ENCODE measurements around the gene ACAA1. TPM values are rescaled to one million over a fixed set of nuclear protein-coding genes. Genes with fewer than 3 reads are reported as not detected.

ACAA1 gene
- total and polyA plus RNA-seq, 2 of the 13 experiments (the other 11 are each of a cell fraction or from before 2014, with no cell fraction given) = 60.8 to 188 TPM

DNA sequence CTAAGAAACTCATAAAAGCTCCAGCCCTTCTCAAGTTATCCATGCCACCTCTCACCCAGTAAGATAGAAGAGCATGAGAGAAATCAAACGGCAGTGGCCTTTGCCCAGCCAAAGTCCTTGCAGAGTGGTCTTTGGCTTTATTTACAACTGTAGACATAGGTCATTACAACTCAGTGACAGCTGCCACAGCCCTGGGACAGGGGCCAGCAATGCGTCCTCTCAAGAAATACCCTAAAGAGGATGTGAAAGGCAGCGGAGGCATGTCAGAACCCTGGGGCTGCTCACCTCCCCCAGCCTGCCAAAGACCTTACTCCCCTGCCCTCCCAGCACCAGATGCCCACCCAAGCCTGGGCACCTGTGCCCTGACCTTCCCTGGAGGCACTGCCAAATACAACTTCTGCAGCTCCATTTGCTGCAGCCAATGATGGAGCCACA, 6.3 kb downstream of the ACAA1 start (continued):
- TF ChIP-seq, protein P1, sequence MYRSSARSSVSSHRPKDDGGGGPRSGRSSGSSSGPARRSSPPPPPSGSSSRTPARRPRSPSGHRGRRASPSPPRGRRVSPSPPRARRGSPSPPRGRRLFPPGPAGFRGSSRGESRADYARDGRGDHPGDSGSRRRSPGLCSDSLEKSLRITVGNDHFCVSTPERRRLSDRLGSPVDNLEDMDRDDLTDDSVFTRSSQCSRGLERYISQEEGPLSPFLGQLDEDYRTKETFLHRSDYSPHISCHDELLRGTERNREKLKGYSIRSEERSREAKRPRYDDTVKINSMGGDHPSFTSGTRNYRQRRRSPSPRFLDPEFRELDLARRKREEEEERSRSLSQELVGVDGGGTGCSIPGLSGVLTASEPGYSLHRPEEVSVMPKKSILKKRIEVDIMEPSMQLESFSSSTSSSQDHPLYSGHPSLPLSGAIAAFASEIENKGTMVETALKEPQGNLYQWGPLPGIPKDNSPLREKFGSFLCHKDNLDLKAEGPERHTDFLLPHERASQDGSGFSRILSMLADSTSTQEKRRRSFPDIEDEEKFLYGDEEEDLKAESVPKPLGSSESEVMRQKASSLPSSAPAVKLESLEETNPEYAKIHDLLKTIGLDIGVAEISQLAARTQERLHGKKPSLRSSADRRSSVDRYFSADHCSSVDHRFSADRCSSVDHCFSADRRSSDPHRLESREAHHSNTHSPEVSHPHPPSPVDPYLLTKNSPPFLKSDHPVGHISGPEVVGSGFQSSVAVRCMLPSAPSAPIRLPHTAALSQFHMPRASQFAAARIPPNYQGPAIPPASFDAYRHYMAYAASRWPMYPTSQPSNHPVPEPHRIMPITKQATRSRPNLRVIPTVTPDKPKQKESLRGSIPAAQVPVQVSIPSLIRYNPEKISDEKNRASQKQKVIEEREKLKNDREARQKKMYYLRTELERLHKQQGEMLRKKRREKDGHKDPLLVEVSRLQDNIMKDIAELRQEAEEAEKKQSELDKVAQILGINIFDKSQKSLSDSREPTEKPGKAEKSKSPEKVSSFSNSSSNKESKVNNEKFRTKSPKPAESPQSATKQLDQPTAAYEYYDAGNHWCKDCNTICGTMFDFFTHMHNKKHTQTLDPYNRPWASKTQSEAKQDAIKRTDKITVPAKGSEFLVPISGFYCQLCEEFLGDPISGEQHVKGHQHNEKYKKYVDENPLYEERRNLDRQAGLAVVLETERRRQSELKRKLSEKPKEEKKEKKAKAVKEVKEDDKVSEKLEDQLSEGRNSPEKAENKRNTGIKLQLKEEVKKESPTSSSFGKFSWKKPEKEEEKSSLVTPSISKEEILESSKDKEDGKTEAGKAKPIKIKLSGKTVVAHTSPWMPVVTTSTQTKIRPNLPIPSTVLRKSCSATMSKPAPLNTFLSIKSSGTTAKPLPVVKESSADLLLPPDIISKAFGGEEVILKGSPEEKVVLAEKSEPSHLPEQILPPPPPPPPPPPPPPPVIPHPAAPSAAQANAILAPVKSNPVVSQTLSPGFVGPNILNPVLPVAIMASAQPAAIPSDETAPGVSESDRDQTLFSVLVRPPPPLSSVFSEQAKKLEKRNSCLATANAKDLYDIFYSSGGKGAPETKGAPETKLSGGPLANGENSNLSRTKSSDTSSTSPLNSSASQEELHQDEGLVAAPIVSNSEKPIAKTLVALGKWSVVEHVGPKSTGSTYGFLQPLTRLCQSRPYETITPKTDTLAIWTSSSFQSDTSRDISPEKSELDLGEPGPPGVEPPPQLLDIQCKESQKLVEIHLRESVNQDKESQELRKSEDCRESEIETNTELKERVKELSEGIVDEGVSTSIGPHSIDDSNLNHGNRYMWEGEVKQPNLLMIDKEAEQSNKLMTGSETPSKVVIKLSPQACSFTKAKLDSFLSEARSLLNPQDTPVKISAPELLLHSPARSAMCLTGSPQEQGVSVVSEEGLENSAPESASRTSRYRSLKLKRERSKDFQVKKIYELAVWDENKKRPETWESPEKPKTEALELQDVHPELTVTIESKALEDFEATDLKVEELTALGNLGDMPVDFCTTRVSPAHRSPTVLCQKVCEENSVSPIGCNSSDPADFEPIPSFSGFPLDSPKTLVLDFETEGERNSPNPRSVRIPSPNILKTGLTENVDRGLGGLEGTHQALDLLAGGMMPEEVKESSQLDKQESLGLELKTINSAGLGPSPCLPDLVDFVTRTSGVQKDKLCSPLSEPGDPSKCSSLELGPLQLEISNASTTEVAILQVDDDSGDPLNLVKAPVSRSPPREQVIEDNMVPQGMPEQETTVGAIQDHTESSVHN (CRISPR knock-in tag; IDR thresholded peaks at IDR 0.05) = no peak
- TF ChIP-seq TRIM24 (CRISPR knock-in tag; IDR thresholded peaks at IDR 0.05) (no peak), THYN1 (CRISPR knock-in tag; IDR thresholded peaks at IDR 0.05; ENCODE audit: borderline replicate concordance, low read depth) (no peak), NR2C2 (CRISPR knock-in tag; IDR thresholded peaks at IDR 0.05; ENCODE audit: borderline replicate concordance) (no peak), ZFX (CRISPR knock-in tag; IDR thresholded peaks at IDR 0.05; ENCODE audit: low read depth) (no peak), ZNF33A (CRISPR knock-in tag; IDR thresholded peaks at IDR 0.05; ENCODE audit: borderline replicate concordance) (0 out of 2 replicates have a peak, but pooled peaks have one; percentile 23), STAG1 (CRISPR knock-in tag; IDR thresholded peaks at IDR 0.05) (no peak), ZNF251 (CRISPR knock-in tag; IDR thresholded peaks at IDR 0.05) (no peak), ZNF367 (CRISPR knock-in tag; IDR thresholded peaks at IDR 0.05; ENCODE audit: borderline replicate concordance) (no peak)
- TF ChIP-seq, protein P2, sequence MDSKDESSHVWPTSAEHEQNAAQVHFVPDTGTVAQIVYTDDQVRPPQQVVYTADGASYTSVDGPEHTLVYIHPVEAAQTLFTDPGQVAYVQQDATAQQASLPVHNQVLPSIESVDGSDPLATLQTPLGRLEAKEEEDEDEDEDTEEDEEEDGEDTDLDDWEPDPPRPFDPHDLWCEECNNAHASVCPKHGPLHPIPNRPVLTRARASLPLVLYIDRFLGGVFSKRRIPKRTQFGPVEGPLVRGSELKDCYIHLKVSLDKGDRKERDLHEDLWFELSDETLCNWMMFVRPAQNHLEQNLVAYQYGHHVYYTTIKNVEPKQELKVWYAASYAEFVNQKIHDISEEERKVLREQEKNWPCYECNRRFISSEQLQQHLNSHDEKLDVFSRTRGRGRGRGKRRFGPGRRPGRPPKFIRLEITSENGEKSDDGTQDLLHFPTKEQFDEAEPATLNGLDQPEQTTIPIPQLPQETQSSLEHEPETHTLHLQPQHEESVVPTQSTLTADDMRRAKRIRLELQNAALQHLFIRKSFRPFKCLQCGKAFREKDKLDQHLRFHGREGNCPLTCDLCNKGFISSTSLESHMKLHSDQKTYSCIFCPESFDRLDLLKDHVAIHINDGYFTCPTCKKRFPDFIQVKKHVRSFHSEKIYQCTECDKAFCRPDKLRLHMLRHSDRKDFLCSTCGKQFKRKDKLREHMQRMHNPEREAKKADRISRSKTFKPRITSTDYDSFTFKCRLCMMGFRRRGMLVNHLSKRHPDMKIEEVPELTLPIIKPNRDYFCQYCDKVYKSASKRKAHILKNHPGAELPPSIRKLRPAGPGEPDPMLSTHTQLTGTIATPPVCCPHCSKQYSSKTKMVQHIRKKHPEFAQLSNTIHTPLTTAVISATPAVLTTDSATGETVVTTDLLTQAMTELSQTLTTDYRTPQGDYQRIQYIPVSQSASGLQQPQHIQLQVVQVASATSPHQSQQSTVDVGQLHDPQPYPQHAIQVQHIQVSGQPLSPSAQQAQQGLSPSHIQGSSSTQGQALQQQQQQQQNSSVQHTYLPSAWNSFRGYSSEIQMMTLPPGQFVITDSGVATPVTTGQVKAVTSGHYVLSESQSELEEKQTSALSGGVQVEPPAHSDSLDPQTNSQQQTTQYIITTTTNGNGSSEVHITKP (CRISPR knock-in tag; IDR thresholded peaks at IDR 0.05; ENCODE audit: low read depth) = no peak
- TF ChIP-seq, protein P3, sequence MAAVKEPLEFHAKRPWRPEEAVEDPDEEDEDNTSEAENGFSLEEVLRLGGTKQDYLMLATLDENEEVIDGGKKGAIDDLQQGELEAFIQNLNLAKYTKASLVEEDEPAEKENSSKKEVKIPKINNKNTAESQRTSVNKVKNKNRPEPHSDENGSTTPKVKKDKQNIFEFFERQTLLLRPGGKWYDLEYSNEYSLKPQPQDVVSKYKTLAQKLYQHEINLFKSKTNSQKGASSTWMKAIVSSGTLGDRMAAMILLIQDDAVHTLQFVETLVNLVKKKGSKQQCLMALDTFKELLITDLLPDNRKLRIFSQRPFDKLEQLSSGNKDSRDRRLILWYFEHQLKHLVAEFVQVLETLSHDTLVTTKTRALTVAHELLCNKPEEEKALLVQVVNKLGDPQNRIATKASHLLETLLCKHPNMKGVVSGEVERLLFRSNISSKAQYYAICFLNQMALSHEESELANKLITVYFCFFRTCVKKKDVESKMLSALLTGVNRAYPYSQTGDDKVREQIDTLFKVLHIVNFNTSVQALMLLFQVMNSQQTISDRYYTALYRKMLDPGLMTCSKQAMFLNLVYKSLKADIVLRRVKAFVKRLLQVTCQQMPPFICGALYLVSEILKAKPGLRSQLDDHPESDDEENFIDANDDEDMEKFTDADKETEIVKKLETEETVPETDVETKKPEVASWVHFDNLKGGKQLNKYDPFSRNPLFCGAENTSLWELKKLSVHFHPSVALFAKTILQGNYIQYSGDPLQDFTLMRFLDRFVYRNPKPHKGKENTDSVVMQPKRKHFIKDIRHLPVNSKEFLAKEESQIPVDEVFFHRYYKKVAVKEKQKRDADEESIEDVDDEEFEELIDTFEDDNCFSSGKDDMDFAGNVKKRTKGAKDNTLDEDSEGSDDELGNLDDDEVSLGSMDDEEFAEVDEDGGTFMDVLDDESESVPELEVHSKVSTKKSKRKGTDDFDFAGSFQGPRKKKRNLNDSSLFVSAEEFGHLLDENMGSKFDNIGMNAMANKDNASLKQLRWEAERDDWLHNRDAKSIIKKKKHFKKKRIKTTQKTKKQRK (IDR thresholded peaks at IDR 0.05; ENCODE audit: low read length) = no peak
- TF ChIP-seq, protein P4, sequence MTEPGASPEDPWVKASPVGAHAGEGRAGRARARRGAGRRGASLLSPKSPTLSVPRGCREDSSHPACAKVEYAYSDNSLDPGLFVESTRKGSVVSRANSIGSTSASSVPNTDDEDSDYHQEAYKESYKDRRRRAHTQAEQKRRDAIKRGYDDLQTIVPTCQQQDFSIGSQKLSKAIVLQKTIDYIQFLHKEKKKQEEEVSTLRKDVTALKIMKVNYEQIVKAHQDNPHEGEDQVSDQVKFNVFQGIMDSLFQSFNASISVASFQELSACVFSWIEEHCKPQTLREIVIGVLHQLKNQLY (CRISPR knock-in tag; IDR thresholded peaks at IDR 0.05) = peak; percentile 65
